OCI-LY1 (cell line): Measurements from ENCODE around the gene SOAT1.
"Not testable (repeated sequence)": the region's sequence is repeated elsewhere in the genome, so short reads cannot be mapped to it uniquely, and the experiment has no call there.

Source experiments
- H2AFZ ChIP-seq: fragments of 200-600 bp; sonication (generic), shearing (Covaris generic); 2 replicates; pipeline ENCODE4 v1.6.0; 2014; ENCODE audit warnings: antibody characterized with exemption, mild to moderate bottlenecking, low read length
- H3F3A ChIP-seq: fragments of 200-600 bp; sonication (generic), shearing (Covaris generic); 2 replicates; pipeline ENCODE4 v1.6.0; 2014; ENCODE audit warnings: mild to moderate bottlenecking, antibody characterized with exemption, low read length, moderate library complexity; ENCODE audit not compliant: insufficient read depth
- H3K27ac ChIP-seq: fragments of 200-600 bp; sonication (generic); 2 replicates; pipeline ENCODE4 v1.5.1; 2014; ENCODE audit warnings: low read length, mixed run types, mild to moderate bottlenecking, low read depth; ENCODE audit not compliant: poor library complexity, severe bottlenecking
- H3K27me3 ChIP-seq: fragments of 200-600 bp; sonication (generic); 2 replicates; pipeline ENCODE4 v1.6.0; 2014; ENCODE audit warnings: antibody characterized with exemption, mild to moderate bottlenecking, low read length, moderate library complexity; ENCODE audit not compliant: insufficient read depth
- H3K36me3 ChIP-seq: fragments of 200-600 bp; sonication (generic); 2 replicates; pipeline ENCODE4 v1.6.1; 2014; ENCODE audit warnings: mild to moderate bottlenecking, antibody characterized with exemption, low read length, moderate library complexity, mixed read lengths; ENCODE audit not compliant: insufficient read depth
- H3K4me1 ChIP-seq: fragments of 200-600 bp; sonication (generic); 2 replicates; pipeline ENCODE4 v1.5.1; 2014; ENCODE audit warnings: mild to moderate bottlenecking, low read length, moderate library complexity; ENCODE audit not compliant: insufficient read depth, severe bottlenecking
- H3K4me2 ChIP-seq: fragments of 200-600 bp; sonication (generic), shearing (Covaris generic); 2 replicates; pipeline ENCODE4 v1.6.1; 2014; ENCODE audit warnings: low read length
- H3K4me3 ChIP-seq: fragments of 200-600 bp; sonication (generic); 2 replicates; pipeline ENCODE4 v1.5.1; 2014; ENCODE audit warnings: low read length, low read depth, mild to moderate bottlenecking, mixed read lengths; ENCODE audit not compliant: poor library complexity, severe bottlenecking
- H3K79me2 ChIP-seq: fragments of 200-600 bp; shearing (Covaris generic); 2 replicates; pipeline ENCODE4 v1.6.1; 2016; ENCODE audit warnings: mixed run types, low read length, mixed read lengths; ENCODE audit not compliant: insufficient read depth
- H3K9ac ChIP-seq: fragments of 200-600 bp; sonication (generic), shearing (Covaris generic); 2 replicates; pipeline ENCODE4 v1.6.1; 2014; ENCODE audit warnings: mild to moderate bottlenecking, low read length, mixed read lengths
- H3K9me2 ChIP-seq: fragments of 200-600 bp; sonication (generic), shearing (Covaris generic); 2 replicates; pipeline ENCODE4 v1.6.1; 2014; ENCODE audit warnings: low read depth, mild to moderate bottlenecking, low read length, mixed read lengths
- H3K9me3 ChIP-seq: fragments of 200-600 bp; shearing (Covaris generic); 2 replicates; pipeline ENCODE4 v1.6.1; 2014; ENCODE audit warnings: low read length, mixed read lengths
- H4K20me1 ChIP-seq: fragments of 200-600 bp; sonication (generic), shearing (Covaris generic); 2 replicates; pipeline ENCODE4 v1.6.0; 2016; ENCODE audit warnings: mild to moderate bottlenecking, low read length; ENCODE audit not compliant: insufficient read depth
- EZH2 ChIP-seq: fragments of 200-600 bp; sonication (generic), shearing (Covaris generic); IDR thresholded peaks from 2 replicates; pipeline ENCODE4 v1.8.0; 2017; ENCODE audit warnings: borderline replicate concordance, mixed run types, mild to moderate bottlenecking, antibody characterized with exemption, low read length, moderate library complexity, mixed read lengths
- TF ChIP-seq, protein P1 (sequence below): fragments of 200-600 bp; sonication (generic), shearing (Covaris generic); IDR thresholded peaks from 2 replicates; pipeline ENCODE4 v1.5.1; 2017; ENCODE audit warnings: mild to moderate bottlenecking, antibody characterized with exemption, low read length, moderate library complexity, mixed read lengths

The SOAT1 gene

DNA sequence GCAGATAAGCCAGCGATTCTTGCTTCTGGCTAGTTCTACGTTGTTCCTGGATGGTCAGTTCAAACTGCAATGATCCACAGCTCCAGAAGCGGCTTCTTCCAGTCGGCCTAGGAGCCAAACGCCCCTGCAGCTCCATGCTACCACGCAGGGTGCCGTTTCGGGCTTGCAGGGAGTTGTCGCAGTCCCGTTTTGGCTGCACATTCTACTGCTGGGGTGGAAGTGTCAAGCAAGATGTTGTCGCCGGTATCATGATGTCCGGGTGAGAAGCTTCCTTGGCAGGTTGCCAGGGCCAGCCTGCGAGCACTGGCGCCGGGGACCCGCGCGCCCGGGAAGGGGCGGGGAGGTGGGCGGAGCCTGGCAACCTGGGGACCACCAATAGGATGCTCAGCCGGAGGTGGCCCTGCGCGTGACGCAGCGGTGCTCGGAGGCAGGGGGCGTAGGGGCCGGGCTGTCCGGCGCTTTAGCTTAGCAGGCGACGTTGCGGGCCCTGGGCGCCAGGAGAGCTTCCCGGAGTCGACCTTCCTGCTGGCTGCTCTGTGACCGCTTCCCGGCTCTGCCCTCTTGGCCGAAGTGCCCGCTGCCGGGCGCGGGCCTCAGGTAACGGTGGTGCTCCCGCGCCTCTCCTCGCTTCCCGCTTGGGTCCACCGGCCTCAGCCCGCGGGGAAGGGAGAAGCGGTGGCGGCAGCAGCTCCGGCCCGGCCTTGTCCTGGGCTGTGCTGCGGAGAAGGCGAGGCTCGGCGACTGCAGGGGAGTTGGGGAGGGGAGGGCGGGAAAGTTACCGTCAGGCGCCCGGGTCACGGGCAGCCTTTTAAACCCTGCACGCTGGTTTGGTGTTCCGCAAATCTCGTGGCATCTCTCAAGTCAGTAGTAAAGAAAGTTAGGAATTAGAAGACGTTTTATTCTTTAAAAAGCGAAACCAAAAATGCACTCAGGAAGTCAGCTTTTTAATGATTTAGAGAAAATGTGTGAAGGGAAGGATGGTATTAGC, at the start of gene SOAT1:
Gene SOAT1, plus strand, starts transcription at position 458 of the 988 bp plus-strand sequence. CDS start 8,888 bp downstream, outside the sequence.
- H2AFZ ChIP-seq = peak within 1 kb of the TSS; percentile 94
- no peaks in the 10 kb centered on the region for H3K27me3 ChIP-seq
- peak within 1 kb of the TSS; percentile 69 for H3K9ac ChIP-seq
- no peaks in the 10 kb centered on the region for H3K9me2 ChIP-seq
- H4K20me1 ChIP-seq = no peaks in the 10 kb centered on the region
- peak within 1 kb of the TSS; percentile 71 for H3K4me3 ChIP-seq
- H3F3A ChIP-seq = no peaks in the 10 kb centered on the region; the same call in 1 of the 2 replicates
- TF ChIP-seq, protein P1, sequence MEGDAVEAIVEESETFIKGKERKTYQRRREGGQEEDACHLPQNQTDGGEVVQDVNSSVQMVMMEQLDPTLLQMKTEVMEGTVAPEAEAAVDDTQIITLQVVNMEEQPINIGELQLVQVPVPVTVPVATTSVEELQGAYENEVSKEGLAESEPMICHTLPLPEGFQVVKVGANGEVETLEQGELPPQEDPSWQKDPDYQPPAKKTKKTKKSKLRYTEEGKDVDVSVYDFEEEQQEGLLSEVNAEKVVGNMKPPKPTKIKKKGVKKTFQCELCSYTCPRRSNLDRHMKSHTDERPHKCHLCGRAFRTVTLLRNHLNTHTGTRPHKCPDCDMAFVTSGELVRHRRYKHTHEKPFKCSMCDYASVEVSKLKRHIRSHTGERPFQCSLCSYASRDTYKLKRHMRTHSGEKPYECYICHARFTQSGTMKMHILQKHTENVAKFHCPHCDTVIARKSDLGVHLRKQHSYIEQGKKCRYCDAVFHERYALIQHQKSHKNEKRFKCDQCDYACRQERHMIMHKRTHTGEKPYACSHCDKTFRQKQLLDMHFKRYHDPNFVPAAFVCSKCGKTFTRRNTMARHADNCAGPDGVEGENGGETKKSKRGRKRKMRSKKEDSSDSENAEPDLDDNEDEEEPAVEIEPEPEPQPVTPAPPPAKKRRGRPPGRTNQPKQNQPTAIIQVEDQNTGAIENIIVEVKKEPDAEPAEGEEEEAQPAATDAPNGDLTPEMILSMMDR = no peak
- no peak for TF ChIP-seq EZH2
- H3K4me2 ChIP-seq = peak within 1 kb of the TSS; percentile 85
- peaks cover 42% of the 10 kb centered on the region for H3K4me1 ChIP-seq
- H3K9me3 ChIP-seq = no peaks in the 10 kb centered on the region
- H3K27ac ChIP-seq = peak within 1 kb of the TSS; percentile 71
- peaks cover 11% of the 10 kb centered on the region for H3K79me2 ChIP-seq
- no peaks in the 10 kb centered on the region for H3K36me3 ChIP-seq

GRCh38 chr1:179245426-179245825, 48.2 kb upstream of the SOAT1 start:
- H3K9me2 ChIP-seq, H3K4me3 ChIP-seq, H3K79me2 ChIP-seq, H3K4me1 ChIP-seq, H3K9ac ChIP-seq, H3K9me3 ChIP-seq, H4K20me1 ChIP-seq, H2AFZ ChIP-seq, H3F3A ChIP-seq, H3K36me3 ChIP-seq, H3K27me3 ChIP-seq, H3K27ac ChIP-seq, H3K4me2 ChIP-seq: not testable (repeated sequence)

DNA sequence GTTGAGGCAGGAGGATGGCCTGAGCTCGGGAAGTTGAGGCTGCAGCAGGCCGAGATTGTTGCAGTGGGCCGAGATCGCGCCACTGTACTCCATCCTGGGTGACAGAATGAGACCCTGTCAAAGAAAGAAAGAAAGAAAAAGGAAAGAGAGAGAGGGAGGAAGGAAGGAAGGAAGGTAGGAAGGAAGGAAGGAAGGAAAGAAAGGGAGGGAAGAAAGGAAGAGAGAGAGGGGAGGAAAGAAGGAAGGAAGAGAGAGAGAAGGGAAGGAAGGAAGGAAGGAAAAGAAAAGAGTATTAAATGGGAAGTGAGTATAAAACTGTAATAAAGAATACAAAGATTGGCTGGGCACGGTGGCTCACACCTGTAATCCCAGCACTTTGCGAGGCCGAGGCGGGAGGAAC, 45.7 kb upstream of the SOAT1 start:
- no peak overlapping the region for H2AFZ ChIP-seq
- no peaks in the 10 kb centered on the region for H4K20me1 ChIP-seq
- TF ChIP-seq EZH2 = no peak
- TF ChIP-seq, protein P1 = no peak
- no peaks in the 10 kb centered on the region for H3K9me2 ChIP-seq
- no peak overlapping the region for H3K4me3 ChIP-seq
- H3F3A ChIP-seq = no peaks in the 10 kb centered on the region
- H3K4me2 ChIP-seq = no peak overlapping the region
- H3K9ac ChIP-seq = no peak overlapping the region
- no peaks in the 10 kb centered on the region for H3K79me2 ChIP-seq
- no peaks in the 10 kb centered on the region for H3K27me3 ChIP-seq
- no peaks in the 10 kb centered on the region for H3K9me3 ChIP-seq
- H3K4me1 ChIP-seq = no peaks in the 10 kb centered on the region
- no peak overlapping the region for H3K27ac ChIP-seq
- H3K36me3 ChIP-seq = no peaks in the 10 kb centered on the region
